RPMI7951 (cell line): ENCODE results near the gene KRT36. TPM values are rescaled to one million over a fixed set of nuclear protein-coding genes. Genes with fewer than 3 reads are reported as not detected.

Source experiments
- DNase-seq: peaks from one replicate; pipeline ENCODE4 v3.0.0-alpha.2; 2012; ENCODE audit warnings: low read depth
- total RNA-seq: library from RNA; depleted of rRNA; stranded (reverse); fragments of >200 nt; shearing (Covaris generic); gene quantifications from 2 replicates; pipeline ENCODE4 v1.2.3, GENCODE V29; 2014

Gene KRT36
- total RNA-seq, 1 experiment from 2014 or later, result not detected

- peak; percentile 90 for DNase-seq
These were observed 32.0 kb upstream of the KRT36 start for GRCh38 chr17:41521574-41522261.

GRCh38 chr17:41520821-41521521 lies 31.3 kb upstream of the KRT36 start:
- DNase-seq, result peak; percentile 76

GRCh38 chr17:41519501-41520224 lies 30.0 kb upstream of the KRT36 start:
- DNase-seq, result peak; percentile 28

- DNase-seq, result peak; percentile 60
These were observed 29.2 kb upstream of the KRT36 start, which contains the start of gene KRT15 for GRCh38 chr17:41518789-41519449. KRT15 (minus strand) TSS chr17:41518890; CDS start chr17:41518827, 63 bp downstream.

- no peak for DNase-seq
These were observed 28.3 kb upstream of the KRT36 start for GRCh38 chr17:41518031-41518430.

- DNase-seq, result no peak
These were observed 27.1 kb upstream of the KRT36 start for GRCh38 chr17:41516830-41517283.

- DNase-seq, result no peak
These were observed 26.6 kb upstream of the KRT36 start for GRCh38 chr17:41516147-41516829.

GRCh38 chr17:41513168-41513547 lies 23.4 kb upstream of the KRT36 start:
- no peak for DNase-seq

GRCh38 chr17:41512546-41513167 lies 22.9 kb upstream of the KRT36 start:
- no peak for DNase-seq

GRCh38 chr17:41511716-41512115 lies 22.0 kb upstream of the KRT36 start:
- no peak for DNase-seq

- no peak for DNase-seq
These were observed 21.4 kb upstream of the KRT36 start for GRCh38 chr17:41511116-41511515.

GRCh38 chr17:41510251-41511065 lies 20.7 kb upstream of the KRT36 start:
- DNase-seq, result no peak

- DNase-seq, result no peak
These were observed 17.7 kb upstream of the KRT36 start for GRCh38 chr17:41507315-41507880.

GRCh38 chr17:41505809-41506767 lies 16.4 kb upstream of the KRT36 start:
- no peak for DNase-seq

GRCh38 chr17:41505007-41505808 lies 15.5 kb upstream of the KRT36 start, which contains the start of gene KRT13:
KRT13 (minus strand) TSS chr17:41505612; CDS start chr17:41505550, 62 bp downstream.
- no peak for DNase-seq

GRCh38 chr17:41504246-41504977 lies 14.7 kb upstream of the KRT36 start:
- DNase-seq, result no peak

GRCh38 chr17:41503202-41503601 lies 13.5 kb upstream of the KRT36 start:
- DNase-seq, result no peak
